Hepatocyte (in vitro differentiated cells): ENCODE results near the gene PLEKHF1. TPM values are rescaled to one million over a fixed set of nuclear protein-coding genes. Genes with fewer than 3 reads are reported as not detected.
"Not testable (repeated sequence)": the region's sequence is repeated elsewhere in the genome, so short reads cannot be mapped to it uniquely, and the experiment has no call there.

ENCODE experiments used
- DNase-seq: peaks from one replicate; pipeline ENCODE4 v3.0.0-alpha.2; 2016; ENCODE audit warnings: low spot score
- H2AFZ ChIP-seq: fragments of 200-600 bp; sonication (generic); 2 replicates; pipeline ENCODE4 v1.6.0; 2016; ENCODE audit warnings: antibody characterized with exemption, mild to moderate bottlenecking
- H3K27ac ChIP-seq: fragments of 200-600 bp; sonication (generic); 2 replicates; pipeline ENCODE4 v1.5.1; 2016; ENCODE audit warnings: mild to moderate bottlenecking
- H3K27me3 ChIP-seq: fragments of 200-600 bp; sonication (generic); 2 replicates; pipeline ENCODE4 v1.6.1; 2016
- H3K36me3 ChIP-seq: fragments of 200-600 bp; sonication (generic); replicated peaks from 2 replicates; pipeline ENCODE4 v1.5.1; 2016; ENCODE audit warnings: low read depth; ENCODE audit not compliant: insufficient read depth
- H3K4me1 ChIP-seq: fragments of 200-600 bp; sonication (generic); 2 replicates; pipeline ENCODE4 v1.5.1; 2016; ENCODE audit warnings: mild to moderate bottlenecking, moderate library complexity; ENCODE audit not compliant: insufficient read depth
- H3K4me2 ChIP-seq: fragments of 200-600 bp; sonication (generic); 2 replicates; pipeline ENCODE4 v1.6.0; 2016
- H3K4me3 ChIP-seq: fragments of 200-600 bp; sonication (generic); 2 replicates; pipeline ENCODE4 v1.5.1; 2016; ENCODE audit warnings: mild to moderate bottlenecking
- H3K79me2 ChIP-seq: fragments of 200-600 bp; sonication (generic); 2 replicates; pipeline ENCODE4 v1.6.0; 2017; ENCODE audit warnings: mild to moderate bottlenecking
- H3K9me2 ChIP-seq: fragments of 200-600 bp; sonication (generic); replicated peaks from 2 replicates; pipeline ENCODE4 v1.6.0; 2017; ENCODE audit warnings: mild to moderate bottlenecking; ENCODE audit not compliant: insufficient read depth
- H3K9me3 ChIP-seq: fragments of 200-600 bp; sonication (generic); 2 replicates; pipeline ENCODE4 v1.5.1; 2016; ENCODE audit warnings: low read depth, mild to moderate bottlenecking
- H4K20me1 ChIP-seq: fragments of 200-600 bp; sonication (generic); 2 replicates; pipeline ENCODE4 v1.6.0; 2016; ENCODE audit warnings: mild to moderate bottlenecking; ENCODE audit not compliant: insufficient read depth, poor library complexity, severe bottlenecking
- EZH2 ChIP-seq: fragments of 200-600 bp; sonication (generic); IDR thresholded peaks from 2 replicates; pipeline ENCODE4 v1.6.1; 2016; ENCODE audit warnings: antibody characterized with exemption, mild to moderate bottlenecking, borderline replicate concordance
- EZH2phosphoT487 ChIP-seq: fragments of 200-600 bp; sonication (generic); IDR thresholded peaks from one replicate; pipeline ENCODE4 v1.6.1; 2018; ENCODE audit warnings: antibody characterized with exemption, mild to moderate bottlenecking, low read depth, moderate library complexity; ENCODE audit not compliant: unreplicated experiment, severe bottlenecking
- WGBS: methylation state at CpG from one replicate; pipeline ENCODE4 v1.1.6; 2016; ENCODE audit warnings: low lambda C conversion rate; ENCODE audit errors: missing lambda C conversion rate; 5-methylcytosine and 5-hydroxymethylcytosine counted together
- polyA plus RNA-seq: library from polyadenylated mRNA; unstranded; fragments of >200 nt; fragmentation: Nextera tagmentation; extraction: Ambion mirVana; gene quantifications from 2 replicates; pipeline ENCODE4 v1.2.1, GENCODE V29; 2016
- total RNA-seq: library from RNA; depleted of rRNA; stranded (reverse); fragments of >200 nt; gene quantifications from 2 replicates; pipeline ENCODE4 v1.2.3, GENCODE V29; 2014
- TF ChIP-seq, protein P1 (sequence below): fragments of 200-600 bp; sonication (generic); IDR thresholded peaks from 2 replicates; pipeline ENCODE4 v1.5.1; 2016; ENCODE audit warnings: antibody characterized with exemption, mild to moderate bottlenecking; ENCODE audit not compliant: poor library complexity

Gene PLEKHF1
- total and polyA plus RNA-seq, 2 experiments from 2014 or later = 2.4 to 2.7 TPM

GRCh38 chr19:29670255-29670654 is 5.0 kb downstream of the PLEKHF1 start:
- H3K4me2 ChIP-seq = no peak overlapping the region
- H4K20me1 ChIP-seq = no peaks in the 10 kb centered on the region
- DNase-seq = no peak
- no peaks in the 10 kb centered on the region for H3K27me3 ChIP-seq
- no peaks in the 10 kb centered on the region for H3K9me2 ChIP-seq
- no peak overlapping the region for H2AFZ ChIP-seq
- no peaks in the 10 kb centered on the region for H3K36me3 ChIP-seq
- TF ChIP-seq, protein P1, sequence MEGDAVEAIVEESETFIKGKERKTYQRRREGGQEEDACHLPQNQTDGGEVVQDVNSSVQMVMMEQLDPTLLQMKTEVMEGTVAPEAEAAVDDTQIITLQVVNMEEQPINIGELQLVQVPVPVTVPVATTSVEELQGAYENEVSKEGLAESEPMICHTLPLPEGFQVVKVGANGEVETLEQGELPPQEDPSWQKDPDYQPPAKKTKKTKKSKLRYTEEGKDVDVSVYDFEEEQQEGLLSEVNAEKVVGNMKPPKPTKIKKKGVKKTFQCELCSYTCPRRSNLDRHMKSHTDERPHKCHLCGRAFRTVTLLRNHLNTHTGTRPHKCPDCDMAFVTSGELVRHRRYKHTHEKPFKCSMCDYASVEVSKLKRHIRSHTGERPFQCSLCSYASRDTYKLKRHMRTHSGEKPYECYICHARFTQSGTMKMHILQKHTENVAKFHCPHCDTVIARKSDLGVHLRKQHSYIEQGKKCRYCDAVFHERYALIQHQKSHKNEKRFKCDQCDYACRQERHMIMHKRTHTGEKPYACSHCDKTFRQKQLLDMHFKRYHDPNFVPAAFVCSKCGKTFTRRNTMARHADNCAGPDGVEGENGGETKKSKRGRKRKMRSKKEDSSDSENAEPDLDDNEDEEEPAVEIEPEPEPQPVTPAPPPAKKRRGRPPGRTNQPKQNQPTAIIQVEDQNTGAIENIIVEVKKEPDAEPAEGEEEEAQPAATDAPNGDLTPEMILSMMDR = no peak
- no peak for TF ChIP-seq EZH2phosphoT487
- TF ChIP-seq EZH2 = no peak
- WGBS = 94% methylated on average over 5 of the region's 5 CpGs
- no peaks in the 10 kb centered on the region for H3K9me3 ChIP-seq
- H3K4me1 ChIP-seq = peaks cover 16% of the 10 kb centered on the region
- no peak overlapping the region for H3K4me3 ChIP-seq
- H3K27ac ChIP-seq = no peak overlapping the region
- no peaks in the 10 kb centered on the region for H3K79me2 ChIP-seq

DNA sequence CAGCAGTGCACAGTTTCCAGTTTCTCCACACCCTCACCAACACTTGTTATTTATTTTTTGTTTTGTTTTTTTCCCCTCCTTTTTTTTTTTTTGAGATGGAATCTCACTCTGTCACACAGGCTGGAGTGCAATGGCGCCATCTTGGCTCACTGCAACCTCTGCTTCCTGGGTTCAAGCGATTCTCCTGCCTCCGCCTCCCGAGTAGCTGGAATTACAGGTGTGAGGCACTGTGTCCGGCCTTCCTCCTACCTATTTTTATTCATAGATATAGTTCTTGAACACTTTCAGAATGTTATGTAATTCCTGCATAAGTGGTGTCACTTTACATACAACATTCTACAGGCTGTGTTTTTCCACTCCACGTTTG is 5.7 kb downstream of the PLEKHF1 start:
- H3K9me2 ChIP-seq, DNase-seq, H3K79me2 ChIP-seq, H3K4me2 ChIP-seq, H3K9me3 ChIP-seq, H3K4me3 ChIP-seq, H3K36me3 ChIP-seq, H2AFZ ChIP-seq, H4K20me1 ChIP-seq, H3K27me3 ChIP-seq, H3K27ac ChIP-seq: not testable (repeated sequence)
- WGBS = 86% methylated on average over 6 of the region's 6 CpGs
- H3K4me1 ChIP-seq = peaks cover 11% of the 10 kb centered on the region

- Histone ChIP-seq H2AFZ (no peak overlapping the region), H3K9me3 (no peaks in the 10 kb centered on the region), H3K4me2 (no peak overlapping the region), H3K4me1 (peaks cover 6% of the 10 kb centered on the region), H3K36me3 (no peaks in the 10 kb centered on the region), H4K20me1 (no peaks in the 10 kb centered on the region), H3K27me3 (no peaks in the 10 kb centered on the region), H3K4me3 (no peak overlapping the region), H3K79me2 (no peaks in the 10 kb centered on the region), H3K27ac (no peak overlapping the region), H3K9me2 (no peaks in the 10 kb centered on the region)
- WGBS = 74% methylated on average over 12 of the region's 12 CpGs
- TF ChIP-seq EZH2phosphoT487 (no peak), EZH2 (no peak)
- TF ChIP-seq, protein P1 = no peak
- peak; percentile 76 for DNase-seq
Measured at GRCh38 chr19:29671393-29672160, 6.3 kb downstream of the PLEKHF1 start.

DNA sequence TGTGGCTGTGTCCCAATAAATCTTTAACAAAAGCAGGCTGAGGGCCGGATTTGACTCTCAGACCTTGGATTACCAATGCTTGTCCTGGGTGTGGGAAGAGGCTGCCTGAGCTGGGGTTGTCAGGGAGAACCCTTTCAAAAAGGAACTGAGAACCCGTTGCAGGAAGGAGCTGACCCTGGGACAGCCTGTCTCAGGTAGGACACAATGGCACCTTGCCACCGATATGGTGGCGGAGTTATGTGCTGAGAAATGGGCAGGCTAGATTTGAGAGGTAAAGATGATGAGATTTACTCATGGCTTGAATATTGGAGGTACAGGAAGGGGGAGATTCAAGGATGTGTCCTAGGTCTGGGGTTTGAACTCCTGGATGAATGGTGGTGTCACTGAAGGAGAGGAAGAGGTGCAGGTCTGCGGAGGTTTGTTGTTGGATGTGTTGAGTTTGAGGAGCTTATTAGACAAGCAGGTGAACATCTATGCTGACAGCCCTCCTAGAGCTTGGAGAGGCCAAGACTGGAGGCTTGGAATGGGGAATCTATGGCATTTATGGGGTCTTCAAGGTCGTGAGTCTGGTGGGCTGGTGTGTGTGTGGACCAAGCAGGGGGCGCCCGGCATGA is 7.2 kb downstream of the PLEKHF1 start:
- no peaks in the 10 kb centered on the region for H3K27me3 ChIP-seq
- no peaks in the 10 kb centered on the region for H3K36me3 ChIP-seq
- 94% methylated on average over 8 of the region's 8 CpGs for WGBS
- H2AFZ ChIP-seq = no peak overlapping the region
- DNase-seq = no peak
- H3K27ac ChIP-seq = no peak overlapping the region
- no peaks in the 10 kb centered on the region for H3K79me2 ChIP-seq
- H3K4me2 ChIP-seq = no peak overlapping the region
- no peaks in the 10 kb centered on the region for H3K9me2 ChIP-seq
- H3K4me3 ChIP-seq = no peak overlapping the region
- H4K20me1 ChIP-seq = no peaks in the 10 kb centered on the region
- H3K4me1 ChIP-seq = no peaks in the 10 kb centered on the region
- H3K9me3 ChIP-seq = no peaks in the 10 kb centered on the region
- no peak for TF ChIP-seq EZH2
- TF ChIP-seq, protein P1 = no peak
- TF ChIP-seq EZH2phosphoT487 = no peak
